Thyroid gland (tissue), 4 donors: Measurements from ENCODE around the gene IL7R. TPM values are rescaled to one million over a fixed set of nuclear protein-coding genes. Genes with fewer than 3 reads are reported as not detected.

Experiments used
- DNase-seq, 2 donors: peaks; one replicate each; pipeline ENCODE4 v3.0.0-alpha.2; 2019
- H3K27ac ChIP-seq, 3 donors: fragments of 200-600 bp; sonication (generic); 1 replicate in 2 of 3; 2 replicates in 1 of 3; pipeline ENCODE4 v1.5.1; 2016 to 2019; ENCODE audit warnings: mild to moderate bottlenecking in 1 of 3, moderate library complexity in 1 of 3
- H3K27me3 ChIP-seq: fragments of 200-600 bp; sonication (generic); one replicate; pipeline ENCODE4 v1.5.1; 2019
- H3K36me3 ChIP-seq, 2 donors: fragments of 200-600 bp; sonication (generic); one replicate each; pipeline ENCODE4 v1.5.1; 2016 to 2019
- H3K4me1 ChIP-seq, 2 donors: fragments of 200-600 bp; sonication (generic); one replicate each; pipeline ENCODE4 v1.5.1; 2017 to 2019
- H3K4me3 ChIP-seq, 3 donors: fragments of 200-600 bp; sonication (generic); replicated peaks in 1 of 3; 1 replicate in 2 of 3; 2 replicates in 1 of 3; pipeline ENCODE4 v1.5.1; 2016; ENCODE audit warnings: mild to moderate bottlenecking in 1 of 3
- H3K9me3 ChIP-seq: fragments of 200-600 bp; sonication (generic); one replicate; pipeline ENCODE4 v1.5.1; 2017
- POLR2A ChIP-seq, 2 donors: fragments of 450-650 bp; IDR thresholded peaks; one replicate each; pipeline ENCODE4 v1.6.1; 2017; ENCODE audit warnings: antibody characterized with exemption in 2 of 2, mild to moderate bottlenecking in 2 of 2, moderate library complexity in 1 of 2
- WGBS, 2 donors: methylation state at CpG; one replicate each; pipeline ENCODE4 v1.1.5; 2017; 5-methylcytosine and 5-hydroxymethylcytosine counted together
- intact Hi-C: fragments of 100-400 bp; cut with DNase I; formaldehyde crosslinking; loops from one replicate; pipeline ENCODE4 v1.15.1; 2023
- total RNA-seq, 4 donors: library from RNA; depleted of rRNA; stranded (reverse); fragments of >200 nt; gene quantifications; one replicate each; pipeline ENCODE4 v1.2.3, GENCODE V29; 2016
- TF ChIP-seq, protein P1 (sequence below), 6 experiments: fragments of 200-600 bp in 3 of 6; fragments of 450-650 bp in 3 of 6; sonication (generic) in 3 of 6; IDR thresholded peaks; one replicate each; pipeline ENCODE4 v1.5.1; 2016 to 2019; ENCODE audit warnings: antibody characterized with exemption in 6 of 6, mild to moderate bottlenecking in 2 of 6, inconsistent platforms in 1 of 6, moderate library complexity in 1 of 6

Gene IL7R
- total RNA-seq, 4 donors from 2014 or later, result 12.7 to 29.0 (median 15.1) TPM

DNA sequence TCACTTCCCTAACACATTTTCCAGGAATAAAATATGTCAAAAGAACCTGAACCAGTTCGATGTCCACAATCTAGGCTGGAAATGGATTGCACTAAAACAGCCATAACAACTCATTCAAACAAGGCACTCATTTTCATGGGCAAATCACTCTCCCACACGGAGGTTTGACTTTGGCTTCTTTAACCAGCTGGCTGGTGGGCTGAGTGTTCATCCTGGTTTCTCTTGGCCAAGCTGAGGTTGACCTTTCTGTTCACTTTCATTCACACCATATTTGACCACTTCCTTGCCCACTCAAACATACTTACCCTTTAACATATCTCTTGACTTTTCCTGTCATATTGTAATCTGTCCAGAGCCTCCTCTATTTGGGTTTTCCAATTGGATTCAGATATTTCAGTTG, 5.4 kb downstream of the IL7R start:
- no peak for DNase-seq
- no peaks in the 10 kb centered on the region for H3K36me3 ChIP-seq
- no peak overlapping the region for H3K27ac ChIP-seq
- no peak overlapping the region for H3K4me3 ChIP-seq
- H3K4me1 ChIP-seq, result no peaks in the 10 kb centered on the region
- H3K9me3 ChIP-seq, result no peaks in the 10 kb centered on the region
- intact Hi-C loops, result no loop called here
- H3K27me3 ChIP-seq, result no peaks in the 10 kb centered on the region
- WGBS, 2 donors, result 77 to 81% methylated on average over 2 of the region's 2 CpGs
- TF ChIP-seq, protein P1, sequence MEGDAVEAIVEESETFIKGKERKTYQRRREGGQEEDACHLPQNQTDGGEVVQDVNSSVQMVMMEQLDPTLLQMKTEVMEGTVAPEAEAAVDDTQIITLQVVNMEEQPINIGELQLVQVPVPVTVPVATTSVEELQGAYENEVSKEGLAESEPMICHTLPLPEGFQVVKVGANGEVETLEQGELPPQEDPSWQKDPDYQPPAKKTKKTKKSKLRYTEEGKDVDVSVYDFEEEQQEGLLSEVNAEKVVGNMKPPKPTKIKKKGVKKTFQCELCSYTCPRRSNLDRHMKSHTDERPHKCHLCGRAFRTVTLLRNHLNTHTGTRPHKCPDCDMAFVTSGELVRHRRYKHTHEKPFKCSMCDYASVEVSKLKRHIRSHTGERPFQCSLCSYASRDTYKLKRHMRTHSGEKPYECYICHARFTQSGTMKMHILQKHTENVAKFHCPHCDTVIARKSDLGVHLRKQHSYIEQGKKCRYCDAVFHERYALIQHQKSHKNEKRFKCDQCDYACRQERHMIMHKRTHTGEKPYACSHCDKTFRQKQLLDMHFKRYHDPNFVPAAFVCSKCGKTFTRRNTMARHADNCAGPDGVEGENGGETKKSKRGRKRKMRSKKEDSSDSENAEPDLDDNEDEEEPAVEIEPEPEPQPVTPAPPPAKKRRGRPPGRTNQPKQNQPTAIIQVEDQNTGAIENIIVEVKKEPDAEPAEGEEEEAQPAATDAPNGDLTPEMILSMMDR (IDR thresholded peaks at IDR 0.05), result no peak
- no peak for TF ChIP-seq POLR2A (IDR thresholded peaks at IDR 0.05)

DNA sequence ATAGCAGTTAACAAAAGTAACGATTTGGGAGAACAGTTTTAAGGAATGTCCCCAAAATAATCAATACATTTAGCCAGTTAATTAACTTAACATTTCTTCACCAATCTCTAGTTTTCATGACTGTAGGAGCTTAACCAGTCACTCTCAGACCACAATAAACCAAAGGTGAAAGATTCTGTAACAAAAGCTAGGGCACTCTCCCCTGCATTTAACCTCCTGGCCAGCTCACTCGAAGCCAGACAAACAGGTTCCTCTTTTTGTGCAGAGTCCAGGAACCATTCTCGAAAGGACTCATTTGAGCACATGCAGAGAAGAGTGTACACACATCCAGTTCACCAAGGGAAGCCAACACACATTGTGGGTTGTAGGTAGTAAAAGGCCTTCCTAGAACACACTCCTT, 6.5 kb downstream of the IL7R start:
- no peaks in the 10 kb centered on the region for H3K36me3 ChIP-seq
- H3K9me3 ChIP-seq, result no peaks in the 10 kb centered on the region
- H3K4me3 ChIP-seq, result no peak overlapping the region
- intact Hi-C loops, result no loop called here
- no peak for TF ChIP-seq POLR2A (IDR thresholded peaks at IDR 0.05)
- TF ChIP-seq, protein P1 (IDR thresholded peaks at IDR 0.05), result no peak
- no peak overlapping the region for H3K27ac ChIP-seq
- peak in 1 of 2 donors; percentile 36 for DNase-seq
- H3K4me1 ChIP-seq, result no peaks in the 10 kb centered on the region
- H3K27me3 ChIP-seq, result no peaks in the 10 kb centered on the region
- WGBS, 2 donors, result 48 to 57% methylated on average over 3 of the region's 3 CpGs

DNA sequence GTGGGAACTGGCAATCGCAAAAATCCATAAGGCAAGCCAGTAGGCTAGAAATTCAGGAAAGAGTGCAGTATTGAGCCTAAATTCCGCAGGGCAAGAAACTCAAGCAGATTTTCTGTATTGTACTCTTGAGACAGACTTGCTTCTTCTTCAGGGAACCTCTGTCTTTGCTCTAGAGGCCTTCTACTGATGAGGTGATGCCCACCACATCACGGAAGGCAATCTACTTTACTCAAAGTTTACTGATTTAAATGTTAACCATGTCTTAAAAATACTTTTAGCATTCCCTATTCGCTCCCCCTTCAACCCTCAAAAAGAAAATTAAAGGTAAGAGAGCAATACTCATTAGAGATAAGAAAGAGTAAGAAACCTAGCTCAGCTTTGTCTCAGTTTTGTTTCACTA, 11.3 kb downstream of the IL7R start:
- Histone ChIP-seq H3K9me3 (no peaks in the 10 kb centered on the region), H3K4me3 (no peak overlapping the region), H3K27me3 (no peaks in the 10 kb centered on the region), H3K36me3 (no peaks in the 10 kb centered on the region), H3K4me1 (no peaks in the 10 kb centered on the region), H3K27ac (no peak overlapping the region)
- intact Hi-C loops, result no loop called here
- WGBS, 2 donors, result 95% methylated on average over 4 of the region's 4 CpGs
- no peak for DNase-seq
- no peak for TF ChIP-seq POLR2A (IDR thresholded peaks at IDR 0.05)
- TF ChIP-seq, protein P1 (IDR thresholded peaks at IDR 0.05), result no peak

DNA sequence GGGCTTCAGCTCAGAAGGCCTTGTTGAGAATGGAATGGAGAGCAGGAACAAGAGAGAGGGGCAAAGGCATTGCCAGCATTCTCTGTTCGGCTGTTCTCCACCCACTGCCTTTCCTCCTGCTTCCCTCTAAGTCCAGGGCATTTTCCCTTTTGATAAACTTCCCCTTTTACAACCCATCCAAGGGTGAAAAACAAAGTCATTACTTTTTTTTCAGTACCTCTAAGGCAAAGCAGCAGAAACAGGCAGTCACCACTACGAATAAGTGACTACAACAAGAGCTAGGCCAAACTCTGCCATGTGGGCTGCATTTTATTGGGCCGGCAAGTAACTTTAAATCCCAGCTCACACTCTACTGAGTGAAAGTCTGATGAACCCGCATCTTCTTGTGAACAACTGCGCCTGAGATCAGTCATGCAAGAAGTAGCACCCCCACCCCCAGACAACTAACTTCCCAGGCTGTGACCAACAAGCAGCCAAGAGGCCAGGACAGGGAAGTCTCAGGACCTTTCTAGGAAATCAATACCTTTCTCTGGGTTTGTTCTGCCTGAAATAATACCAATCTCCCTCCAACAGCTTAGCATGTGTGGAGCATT, 13.1 kb downstream of the IL7R start:
- Histone ChIP-seq H3K27ac (no peak overlapping the region), H3K36me3 (no peaks in the 10 kb centered on the region), H3K4me1 (no peaks in the 10 kb centered on the region), H3K9me3 (no peaks in the 10 kb centered on the region), H3K4me3 (no peak overlapping the region), H3K27me3 (no peaks in the 10 kb centered on the region)
- DNase-seq, result no peak
- intact Hi-C loops, result no loop called here
- WGBS, 2 donors, result 45 to 49% methylated on average over 5 of the region's 5 CpGs
- no peak for TF ChIP-seq POLR2A (IDR thresholded peaks at IDR 0.05)
- TF ChIP-seq, protein P1 (IDR thresholded peaks at IDR 0.05), result no peak

DNA sequence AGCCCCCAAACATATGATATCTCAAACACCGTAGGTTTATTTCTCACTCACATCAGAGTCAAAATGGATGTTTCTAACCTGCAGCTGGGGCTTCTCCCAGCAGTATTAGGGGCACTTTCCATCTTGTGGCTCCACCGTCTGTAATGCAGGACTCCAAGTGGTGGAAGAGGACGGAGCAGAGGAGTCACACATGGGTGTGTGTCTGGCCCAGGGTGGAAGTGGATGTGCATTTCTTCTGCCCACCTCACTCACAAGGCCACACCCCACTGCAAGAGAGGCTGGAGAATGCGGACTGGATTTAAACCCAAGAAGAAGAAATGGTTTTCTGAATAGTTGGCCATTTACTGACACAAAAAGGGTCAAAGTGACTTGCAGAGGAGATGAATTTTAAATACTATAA, 13.9 kb downstream of the IL7R start:
- WGBS, 2 donors, result 91 to 92% methylated on average over 4 of the region's 4 CpGs
- DNase-seq, result no peak
- Histone ChIP-seq H3K9me3 (no peaks in the 10 kb centered on the region), H3K4me1 (no peaks in the 10 kb centered on the region), H3K36me3 (no peaks in the 10 kb centered on the region), H3K27me3 (no peaks in the 10 kb centered on the region), H3K4me3 (no peak overlapping the region), H3K27ac (no peak overlapping the region)
- TF ChIP-seq, protein P1 (IDR thresholded peaks at IDR 0.05), result no peak
- TF ChIP-seq POLR2A (IDR thresholded peaks at IDR 0.05), result no peak
- intact Hi-C loops, result no loop called here
